ENCODE data around the gene DNALI1. TPM values are rescaled to one million over a fixed set of nuclear protein-coding genes. Genes with fewer than 3 reads are reported as not detected.

Gene DNALI1
- total RNA-seq, 1 experiment from 2014 or later, result not detected

DNA sequence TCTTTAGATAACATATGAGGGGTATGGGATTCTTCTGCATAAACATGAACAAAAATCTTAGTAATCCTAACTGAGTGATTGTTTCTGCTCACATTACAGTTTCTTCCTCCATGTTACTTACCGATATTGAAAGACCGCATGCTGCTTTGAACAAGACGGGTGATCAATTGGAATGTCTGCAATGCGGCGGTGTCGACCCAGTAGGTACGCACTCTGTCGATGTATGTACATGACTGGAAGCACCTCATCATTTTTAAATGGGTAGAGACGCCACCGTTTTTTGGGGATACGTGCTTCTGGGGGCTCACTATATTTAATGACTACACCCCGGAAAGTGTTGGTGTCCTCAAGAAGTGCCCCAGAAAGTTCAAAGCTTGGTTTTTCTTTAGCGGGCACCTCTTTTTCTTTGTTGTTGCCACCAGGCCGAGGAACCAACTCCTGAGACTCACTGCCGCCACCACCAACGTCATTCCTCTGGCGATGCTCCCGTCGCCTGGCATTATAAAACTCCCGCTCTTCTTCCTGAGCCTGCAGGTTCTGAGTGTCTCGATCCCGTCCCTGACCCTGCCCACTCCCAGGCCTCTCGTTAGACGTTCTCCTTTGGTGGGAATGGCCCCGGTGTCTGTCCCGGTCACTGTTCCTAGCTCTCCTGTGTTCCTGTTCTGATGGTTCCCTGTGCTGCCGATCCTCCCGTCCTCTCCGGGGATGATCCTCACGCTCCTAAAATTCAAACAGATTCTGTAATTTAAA, 16.5 kb upstream of the DNALI1 start:
- no peaks in the 10 kb centered on the region for H4K20me1 ChIP-seq (ENCODE audit: low read length)
- BruUV-seq (replicated peaks), result no TSS peak
- no peak overlapping the region for H3K27ac ChIP-seq (ENCODE audit: low read length)
- H3K9me2 ChIP-seq (replicated peaks; ENCODE audit: low read length), result no peaks in the 10 kb centered on the region
- intact Hi-C loops (cut with micrococcal nuclease), result no loop called here
- no peak overlapping the region for H3K9ac ChIP-seq (ENCODE audit: low read length)
- peaks cover 7% of the 10 kb centered on the region for H3F3A ChIP-seq (ENCODE audit: low read length, unreplicated experiment)
- peaks cover 24% of the 10 kb centered on the region for H3K79me2 ChIP-seq (ENCODE audit: low read length)
- no peaks in the 10 kb centered on the region for H3K9me3 ChIP-seq (ENCODE audit: low read length)
- no peak overlapping the region for H3K4me3 ChIP-seq (ENCODE audit: low read length)
- peaks cover 29% of the 10 kb centered on the region for H3K4me1 ChIP-seq (ENCODE audit: insufficient read depth, low read length)
- no peak for DNase-seq
- H3K36me3 ChIP-seq (ENCODE audit: low read depth, low read length), result peaks cover 38% of the 10 kb centered on the region
- no peak for ATAC-seq
- no peak overlapping the region for H3K4me2 ChIP-seq (ENCODE audit: low read length)
- H2AFZ ChIP-seq (ENCODE audit: low read length), result no peak overlapping the region
- no peaks in the 10 kb centered on the region for H3K27me3 ChIP-seq (ENCODE audit: low read length)
- ChIA-PET POLR2A (ENCODE audit: unreplicated experiment) (no interaction called here), CTCF (no interaction called here)
- no peak for TF ChIP-seq EZH2phosphoT487 (IDR thresholded peaks at IDR 0.05; ENCODE audit: borderline replicate concordance, low read length)
- TF ChIP-seq CTCF (conservative IDR thresholded peaks at IDR 0.05; ENCODE audit: low read depth, low read length), result no peak
- TF ChIP-seq EZH2 (IDR thresholded peaks at IDR 0.05; ENCODE audit: low read length, unreplicated experiment), result no peak

DNA sequence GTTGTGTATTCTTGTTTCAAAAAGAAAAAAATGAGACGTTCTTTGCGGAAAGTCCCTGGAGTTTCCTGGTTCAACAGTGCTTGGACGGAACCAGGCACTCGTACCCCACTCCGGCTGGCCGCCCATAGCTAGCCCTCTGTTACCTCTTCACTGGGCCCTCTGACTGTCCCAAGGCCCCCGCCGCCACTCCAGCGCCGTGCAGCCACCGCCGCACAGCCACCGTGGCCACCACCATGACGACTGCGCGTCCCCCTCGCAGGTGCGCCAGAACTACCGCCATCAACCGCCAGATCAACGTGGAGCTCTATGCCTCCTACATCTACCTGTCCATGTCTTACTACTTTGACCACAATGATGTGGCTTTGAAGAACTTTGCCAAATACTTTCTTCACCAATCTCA, 12.2 kb upstream of the DNALI1 start:
- ATAC-seq, result no peak
- no peaks in the 10 kb centered on the region for H3K9me3 ChIP-seq (ENCODE audit: low read length)
- H3K9me2 ChIP-seq (replicated peaks; ENCODE audit: low read length), result no peaks in the 10 kb centered on the region
- no peaks in the 10 kb centered on the region for H3K27me3 ChIP-seq (ENCODE audit: low read length)
- H3F3A ChIP-seq (ENCODE audit: low read length, unreplicated experiment), result no peaks in the 10 kb centered on the region
- TF ChIP-seq EZH2phosphoT487 (IDR thresholded peaks at IDR 0.05; ENCODE audit: borderline replicate concordance, low read length) (no peak), EZH2 (IDR thresholded peaks at IDR 0.05; ENCODE audit: low read length, unreplicated experiment) (no peak), CTCF (conservative IDR thresholded peaks at IDR 0.05; ENCODE audit: low read depth, low read length) (no peak)
- CTCF ChIA-PET, result no interaction called here
- no peak overlapping the region for H3K4me3 ChIP-seq (ENCODE audit: low read length)
- POLR2A ChIA-PET (ENCODE audit: unreplicated experiment), result no interaction called here
- H3K9ac ChIP-seq (ENCODE audit: low read length), result no peak overlapping the region
- no peak overlapping the region for H3K27ac ChIP-seq (ENCODE audit: low read length)
- DNase-seq, result no peak
- H3K4me2 ChIP-seq (ENCODE audit: low read length), result no peak overlapping the region
- H3K79me2 ChIP-seq (ENCODE audit: low read length), result peaks cover 14% of the 10 kb centered on the region
- H4K20me1 ChIP-seq (ENCODE audit: low read length), result no peaks in the 10 kb centered on the region
- H3K4me1 ChIP-seq (ENCODE audit: insufficient read depth, low read length), result no peaks in the 10 kb centered on the region
- intact Hi-C loops (cut with micrococcal nuclease), result no loop called here
- H3K36me3 ChIP-seq (ENCODE audit: low read depth, low read length), result peaks cover 35% of the 10 kb centered on the region; the same call in 1 of the 2 replicates
- BruUV-seq (replicated peaks), result no TSS peak
- no peak overlapping the region for H2AFZ ChIP-seq (ENCODE audit: low read length)

DNA sequence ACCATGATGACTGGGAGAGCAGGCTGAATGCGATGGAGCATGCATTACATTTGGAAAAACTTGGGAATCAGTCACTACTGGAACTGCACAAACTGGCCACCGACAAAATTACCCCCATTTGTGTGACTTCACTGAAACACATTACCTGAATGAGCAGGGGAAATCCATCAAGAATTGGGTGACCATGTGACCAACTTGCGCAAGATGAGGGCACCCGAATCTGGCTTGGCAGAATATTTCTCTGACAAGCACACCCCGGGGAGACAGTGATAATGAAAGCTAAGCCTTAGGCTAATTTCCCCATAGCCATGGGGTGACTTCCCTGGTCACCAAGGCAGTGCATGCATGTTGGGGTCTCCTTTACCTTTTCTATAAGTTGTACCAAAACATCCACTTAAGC, 11.7 kb upstream of the DNALI1 start:
- H3K36me3 ChIP-seq (ENCODE audit: low read depth, low read length), result peaks cover 30% of the 10 kb centered on the region; the same call in 1 of the 2 replicates
- peaks cover 19% of the 10 kb centered on the region for H3K79me2 ChIP-seq (ENCODE audit: low read length)
- POLR2A ChIA-PET (ENCODE audit: unreplicated experiment), result no interaction called here
- BruUV-seq (replicated peaks), result no TSS peak
- H3K9me3 ChIP-seq (ENCODE audit: low read length), result no peaks in the 10 kb centered on the region
- no peak overlapping the region for H3K4me3 ChIP-seq (ENCODE audit: low read length)
- H3K27ac ChIP-seq (ENCODE audit: low read length), result no peak overlapping the region
- no peaks in the 10 kb centered on the region for H3K9me2 ChIP-seq (replicated peaks; ENCODE audit: low read length)
- no peak overlapping the region for H2AFZ ChIP-seq (ENCODE audit: low read length)
- no peaks in the 10 kb centered on the region for H4K20me1 ChIP-seq (ENCODE audit: low read length)
- no peaks in the 10 kb centered on the region for H3F3A ChIP-seq (ENCODE audit: low read length, unreplicated experiment)
- no peak overlapping the region for H3K9ac ChIP-seq (ENCODE audit: low read length)
- H3K4me1 ChIP-seq (ENCODE audit: insufficient read depth, low read length), result peaks cover 3% of the 10 kb centered on the region; the same call in 1 of the 2 replicates
- DNase-seq (no peak), ATAC-seq (no peak)
- CTCF ChIA-PET, result no interaction called here
- no peak for TF ChIP-seq EZH2 (IDR thresholded peaks at IDR 0.05; ENCODE audit: low read length, unreplicated experiment)
- TF ChIP-seq EZH2phosphoT487 (IDR thresholded peaks at IDR 0.05; ENCODE audit: borderline replicate concordance, low read length), result no peak
- no peak for TF ChIP-seq CTCF (conservative IDR thresholded peaks at IDR 0.05; ENCODE audit: low read depth, low read length)
- no peak overlapping the region for H3K4me2 ChIP-seq (ENCODE audit: low read length)
- intact Hi-C loops (cut with micrococcal nuclease), result no loop called here
- no peaks in the 10 kb centered on the region for H3K27me3 ChIP-seq (ENCODE audit: low read length)
